IPS-11a (cell line): ENCODE data around the gene CD22.

Experiments
- H3K4me3 ChIP-seq: one replicate; pipeline ENCODE4 v1.5.1; 2013; ENCODE audit warnings: low read depth, low read length, control low read depth

Gene CD22

DNA sequence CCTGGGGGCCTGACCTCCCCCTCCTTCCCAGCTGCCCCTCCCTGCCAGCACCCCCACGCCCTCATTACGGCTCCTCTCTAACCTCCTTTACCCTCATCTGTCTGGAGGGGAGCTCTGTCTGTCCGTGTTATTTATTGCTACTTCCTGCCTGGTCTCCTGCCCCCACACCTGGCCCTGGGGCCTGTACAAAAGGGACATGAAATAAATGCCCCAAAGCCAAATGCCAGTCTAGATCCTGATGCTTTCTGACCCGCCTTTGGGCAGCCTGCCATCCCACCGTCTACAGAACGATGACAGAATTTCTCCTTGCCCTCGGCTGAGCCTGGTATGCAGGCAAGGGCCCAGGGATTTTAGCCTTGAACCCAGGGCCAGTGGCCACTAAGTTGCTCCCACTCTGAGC, 15.4 kb upstream of the CD22 start:
- H3K4me3 ChIP-seq, result no peak overlapping the region

DNA sequence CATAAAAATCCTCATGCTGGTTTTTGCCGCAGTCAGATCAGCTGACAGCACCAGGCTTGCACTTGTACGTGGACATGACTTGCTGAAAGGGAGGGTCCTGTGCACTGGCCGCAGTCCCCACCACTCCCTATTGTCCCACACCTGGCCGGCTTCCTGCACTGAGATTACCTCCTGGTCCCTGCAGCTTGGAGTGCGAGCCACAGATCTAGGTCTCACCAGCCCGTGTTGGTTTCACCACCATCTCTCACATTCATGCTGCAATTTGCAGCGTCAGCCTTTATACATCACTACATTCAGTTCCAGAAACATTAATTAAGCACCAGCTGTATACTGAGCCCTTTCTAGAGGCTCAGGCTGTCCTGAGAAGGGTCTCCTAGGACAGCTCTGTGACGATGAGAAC, 15.0 kb upstream of the CD22 start:
- H3K4me3 ChIP-seq, result no peak overlapping the region

- H3K4me3 ChIP-seq, result no peak overlapping the region
Observed at GRCh38 chr19:35314858-35315470, 14.0 kb upstream of the CD22 start.

- no peak overlapping the region for H3K4me3 ChIP-seq
Observed at GRCh38 chr19:35315883-35316282, 13.1 kb upstream of the CD22 start.

DNA sequence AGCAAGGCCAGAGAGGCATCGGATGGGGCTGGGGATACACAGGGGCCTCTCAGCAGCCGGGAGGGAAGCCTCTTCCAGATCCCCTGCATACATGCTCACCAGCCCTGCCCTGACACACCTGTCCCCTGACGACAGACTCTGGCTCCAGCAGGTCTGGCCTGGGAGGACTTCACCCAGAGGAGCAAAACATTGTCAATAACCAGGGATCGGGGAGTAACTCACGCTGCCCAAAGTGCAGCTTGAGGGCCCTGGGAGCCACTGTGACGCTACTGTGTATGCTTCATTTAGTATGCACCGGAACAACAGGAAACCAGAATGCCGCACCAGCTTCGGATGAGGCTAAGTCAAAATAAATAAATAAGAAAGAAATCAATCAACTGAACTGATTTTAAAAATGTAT, 12.4 kb upstream of the CD22 start:
- H3K4me3 ChIP-seq, result no peak overlapping the region

DNA sequence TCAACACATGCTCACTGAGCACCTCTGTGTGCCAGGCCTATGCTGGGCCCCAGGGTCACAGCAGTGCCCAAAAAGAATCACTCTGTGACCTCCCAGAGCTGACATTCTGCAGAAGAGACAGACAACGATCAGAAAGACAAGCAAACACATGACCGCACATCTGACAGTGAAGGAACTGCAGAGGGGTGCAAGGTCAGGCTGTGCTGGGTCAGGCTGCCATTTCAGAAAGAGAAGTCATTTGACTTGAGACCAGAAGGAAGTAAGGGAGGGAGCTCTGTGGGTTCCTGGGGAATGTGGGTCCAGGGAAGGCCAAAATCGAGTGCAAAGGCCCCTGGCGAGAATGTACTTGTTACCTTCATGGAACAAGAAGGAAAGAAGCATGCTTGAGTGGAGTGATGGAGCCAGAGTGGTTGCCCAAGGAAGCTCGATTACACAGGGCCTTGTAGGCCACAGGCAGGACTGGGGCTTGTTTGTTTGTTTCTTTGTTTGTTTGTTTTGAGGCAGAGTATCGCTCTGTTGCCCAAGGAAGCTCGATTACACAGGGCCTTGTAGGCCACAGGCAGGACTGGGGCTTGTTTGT, 11.4 kb upstream of the CD22 start:
- no peak overlapping the region for H3K4me3 ChIP-seq

- no peak overlapping the region for H3K4me3 ChIP-seq
Observed at GRCh38 chr19:35318679-35319448, 10.1 kb upstream of the CD22 start.

DNA sequence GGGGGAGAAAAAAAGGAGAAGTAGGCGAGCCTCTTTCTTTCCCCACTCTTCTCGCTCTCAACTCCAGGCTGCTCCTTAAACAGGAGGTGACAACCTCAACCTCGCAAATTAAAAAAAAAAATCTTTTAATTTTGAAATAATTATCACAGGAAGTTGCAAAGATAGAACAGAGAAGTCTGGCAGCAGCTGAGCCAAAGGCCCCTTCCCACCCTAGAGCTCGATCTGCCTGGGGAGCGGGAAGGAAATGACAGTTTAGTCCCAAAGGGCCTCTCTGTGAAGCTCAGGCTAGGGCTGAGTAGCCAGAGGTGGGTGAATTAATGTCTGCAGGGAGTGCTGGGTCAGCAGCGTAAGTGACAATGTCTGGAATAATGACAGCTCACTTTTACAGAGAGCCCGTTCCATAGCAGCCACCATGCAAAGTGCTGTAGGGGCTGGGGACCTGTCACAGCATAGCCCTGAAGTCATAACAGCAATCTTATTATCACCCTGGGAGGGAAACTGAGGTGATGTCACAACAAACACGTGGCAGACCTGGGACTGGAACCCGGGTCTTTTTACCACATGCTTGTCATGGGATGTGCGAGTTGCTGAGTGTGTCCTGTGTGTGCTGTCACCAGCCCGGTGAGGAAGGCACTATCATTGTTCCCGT, 8.8 kb upstream of the CD22 start:
- no peak overlapping the region for H3K4me3 ChIP-seq

GRCh38 chr19:35321291-35321690, 7.7 kb upstream of the CD22 start:
- H3K4me3 ChIP-seq, result no peak overlapping the region

DNA sequence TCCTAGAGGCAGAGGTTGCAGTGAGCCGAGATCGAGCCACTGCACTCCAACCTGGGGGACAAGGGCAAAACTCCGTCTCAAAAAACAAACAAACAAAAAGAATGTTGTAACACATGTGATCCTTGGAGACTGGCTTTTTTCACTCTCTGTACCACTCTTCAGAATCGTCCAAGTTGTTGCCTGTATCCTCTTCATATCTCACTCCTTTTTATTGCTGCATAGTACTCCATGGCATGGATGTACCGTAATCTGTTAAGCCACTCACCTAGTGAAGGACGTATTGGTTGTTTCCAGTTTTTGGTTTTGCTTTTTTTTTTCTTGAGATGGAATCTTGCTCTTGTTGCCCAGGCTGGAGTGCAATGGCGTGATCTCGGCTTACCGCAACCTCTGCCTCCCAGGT, 7.0 kb upstream of the CD22 start:
- no peak overlapping the region for H3K4me3 ChIP-seq

DNA sequence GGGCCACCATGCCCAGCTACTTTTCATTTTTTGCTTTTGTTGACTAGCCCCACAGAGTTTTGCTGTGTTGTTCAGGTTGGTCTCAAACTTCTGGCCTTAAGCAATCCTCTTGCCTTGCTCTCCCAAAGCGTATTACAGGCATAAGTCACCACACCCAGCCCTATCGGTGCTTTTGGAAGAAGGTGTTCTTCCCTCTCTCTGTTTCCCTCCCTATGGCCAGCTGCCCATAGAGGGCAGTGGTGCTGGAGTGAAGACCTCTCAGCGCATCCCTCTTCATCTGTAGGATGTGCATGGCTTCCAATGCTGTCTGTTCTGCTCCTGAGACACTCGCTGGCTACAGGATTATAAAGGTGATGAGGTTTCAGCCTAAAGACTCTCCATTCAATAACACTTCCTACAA, 1.3 kb upstream of the CD22 start:
- no peak overlapping the region for H3K4me3 ChIP-seq

DNA sequence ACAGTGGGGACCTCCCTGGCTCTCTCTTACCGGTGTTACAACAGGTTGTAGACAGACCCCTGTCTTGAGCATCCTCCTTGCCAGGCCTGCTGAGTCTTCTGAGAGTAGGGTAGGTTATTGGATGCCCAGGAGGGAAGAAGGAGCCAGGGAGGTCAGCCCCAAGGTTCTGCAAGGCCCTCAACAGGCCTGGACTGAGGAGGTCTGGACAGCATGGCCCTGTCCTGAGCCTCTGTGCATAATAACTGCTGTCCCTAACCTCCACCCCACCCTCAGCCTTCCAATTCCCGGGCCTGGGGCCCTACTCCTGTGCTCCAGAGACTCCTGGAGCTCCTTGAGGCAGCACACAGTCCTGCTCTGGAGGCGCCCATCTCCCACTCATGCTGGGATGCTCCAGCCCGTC, 336 bp downstream of the CD22 start:
- no peak overlapping the region for H3K4me3 ChIP-seq

GRCh38 chr19:35330475-35330874, 1.5 kb downstream of the CD22 start:
- H3K4me3 ChIP-seq, result no peak overlapping the region

DNA sequence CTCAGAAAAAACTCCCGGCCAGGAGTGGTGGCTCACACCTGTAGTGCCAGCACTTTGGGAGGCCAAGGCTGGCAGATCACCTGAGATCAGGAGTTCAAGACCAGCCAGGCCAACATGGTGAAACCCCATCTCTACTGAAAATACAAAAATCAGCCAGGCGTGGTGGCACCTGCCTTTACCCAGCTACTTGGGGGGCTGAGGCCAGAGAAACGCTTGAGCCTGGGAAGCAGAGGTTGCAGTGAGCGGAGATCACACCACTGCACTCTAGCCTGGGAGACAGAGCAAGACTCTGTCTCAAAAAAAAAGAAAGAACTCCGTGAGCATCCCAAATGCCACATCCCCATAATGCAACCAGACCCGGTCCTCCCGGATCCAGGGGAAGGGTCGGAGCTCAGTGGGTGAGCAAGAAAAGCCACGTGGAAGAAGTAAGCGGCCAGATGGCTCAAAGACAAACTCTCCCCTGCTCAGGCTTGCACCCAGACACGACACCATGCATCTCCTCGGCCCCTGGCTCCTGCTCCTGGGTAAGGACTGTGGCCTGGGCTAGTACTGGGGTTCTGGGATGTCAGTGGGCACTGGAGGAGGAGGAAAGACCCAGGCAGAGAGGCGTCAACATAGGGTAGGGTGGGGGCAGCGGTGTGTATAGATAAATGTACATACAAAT, 2.7 kb downstream of the CD22 start:
- H3K4me3 ChIP-seq, result no peak overlapping the region

- no peak overlapping the region for H3K4me3 ChIP-seq
Observed at GRCh38 chr19:35332817-35333216, 3.8 kb downstream of the CD22 start.

DNA sequence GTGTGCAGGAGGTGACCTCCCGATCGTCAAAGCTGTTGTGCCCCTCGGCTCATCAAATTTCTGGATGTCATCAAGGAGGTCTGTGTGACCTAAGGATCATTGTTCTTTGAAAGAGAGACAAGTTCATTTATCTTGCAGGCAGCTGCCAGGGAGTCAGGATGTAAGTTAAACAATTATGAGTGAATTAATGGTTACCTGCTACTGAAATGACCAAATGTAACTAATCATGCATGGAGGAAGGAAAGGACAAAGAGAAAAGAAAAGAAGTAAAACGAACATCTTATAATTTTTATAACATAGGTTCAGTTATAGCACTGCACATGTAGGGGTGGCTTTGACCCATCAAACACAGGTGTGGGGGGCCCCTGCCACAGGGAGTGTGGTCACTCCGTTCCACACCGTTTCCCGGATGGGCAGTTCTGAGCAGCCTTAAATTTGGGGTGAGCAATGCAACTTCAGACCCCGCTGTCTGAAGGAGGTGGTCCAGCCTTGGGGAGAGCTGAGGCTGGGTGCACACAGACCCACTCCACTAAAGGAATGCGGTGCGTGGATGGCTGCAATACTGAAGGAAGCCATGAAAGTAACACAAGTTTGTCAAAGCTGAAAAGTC, 5.3 kb downstream of the CD22 start:
- no peak overlapping the region for H3K4me3 ChIP-seq

DNA sequence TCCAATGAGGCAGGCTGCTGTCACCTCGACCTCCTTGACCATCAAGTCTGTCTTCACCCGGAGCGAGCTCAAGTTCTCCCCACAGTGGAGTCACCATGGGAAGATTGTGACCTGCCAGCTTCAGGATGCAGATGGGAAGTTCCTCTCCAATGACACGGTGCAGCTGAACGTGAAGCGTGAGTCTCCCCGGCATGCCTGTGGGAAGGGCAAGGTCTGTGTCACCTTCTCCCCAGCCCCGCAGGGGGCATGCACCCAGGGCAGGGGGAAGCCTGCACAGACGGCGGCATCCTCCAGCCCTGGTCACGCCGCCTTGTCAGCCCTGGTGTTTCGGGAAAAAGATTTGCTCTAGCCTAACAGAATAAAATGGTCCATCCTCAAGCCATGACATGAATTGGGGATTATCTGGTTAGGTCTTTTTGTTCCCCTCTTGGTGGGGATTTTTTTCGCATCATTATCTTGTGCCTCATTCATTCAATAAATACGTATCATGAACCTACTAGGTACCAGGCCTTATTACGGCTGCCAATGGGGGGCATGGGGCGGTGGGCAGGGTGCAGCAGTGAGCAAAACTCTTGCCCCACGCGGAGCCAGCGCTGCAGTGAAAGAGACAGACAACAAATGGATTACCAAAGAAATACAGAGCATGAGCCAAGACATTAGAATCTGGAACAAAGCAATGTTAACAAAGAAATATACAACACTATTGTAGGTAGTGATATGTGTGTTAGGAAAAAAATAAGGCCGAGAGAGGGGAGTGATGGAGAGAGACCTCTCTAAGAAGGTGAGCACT, 7.4 kb downstream of the CD22 start:
- H3K4me3 ChIP-seq, result no peak overlapping the region

DNA sequence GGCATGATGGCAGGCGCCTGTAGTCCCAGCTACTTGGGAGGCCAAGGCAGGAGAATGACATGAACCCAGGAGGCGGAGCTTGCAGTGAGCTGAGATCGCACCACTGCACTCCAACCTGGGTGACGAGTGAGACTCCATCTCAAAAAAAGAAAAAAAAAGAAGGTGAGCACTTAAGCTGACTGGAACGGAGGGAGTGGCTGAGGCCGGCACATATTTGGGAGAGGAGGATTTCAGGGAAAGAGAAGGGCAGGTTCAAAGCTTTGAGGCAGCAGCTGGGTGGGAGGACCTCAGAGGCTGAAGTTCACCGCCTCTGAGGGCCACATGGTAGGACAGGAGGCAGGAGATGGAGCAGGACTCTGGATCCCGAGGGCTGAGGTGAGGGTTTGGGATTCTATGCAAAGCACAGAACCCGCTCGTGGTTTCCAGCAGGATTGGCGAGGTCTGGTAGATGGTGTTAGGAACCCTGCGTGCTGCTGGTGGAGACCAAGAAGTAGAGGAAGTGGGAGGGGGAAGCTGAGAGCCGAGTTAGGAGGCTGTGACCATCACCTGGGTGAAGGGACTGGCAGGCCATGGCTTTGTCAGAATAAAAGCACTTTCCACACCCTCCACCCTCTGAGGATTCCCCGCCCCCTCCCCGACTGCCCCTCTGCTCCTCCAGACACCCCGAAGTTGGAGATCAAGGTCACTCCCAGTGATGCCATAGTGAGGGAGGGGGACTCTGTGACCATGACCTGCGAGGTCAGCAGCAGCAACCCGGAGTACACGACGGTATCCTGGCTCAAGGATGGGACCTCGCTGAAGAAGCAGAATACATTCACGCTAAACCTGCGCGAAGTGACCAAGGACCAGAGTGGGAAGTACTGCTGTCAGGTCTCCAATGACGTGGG, 8.4 kb downstream of the CD22 start:
- H3K4me3 ChIP-seq, result no peak overlapping the region

- H3K4me3 ChIP-seq, result no peak overlapping the region
Observed at GRCh38 chr19:35337984-35338296, 9.0 kb downstream of the CD22 start.
